H1 (cell line): ENCODE results near the gene PEX5L. TPM values are rescaled to one million over a fixed set of nuclear protein-coding genes. Genes with fewer than 3 reads are reported as not detected.

ENCODE experiments used
- CTCF ChIA-PET: fragments of 300-600 bp; sonication (Branson Sonifier 250); formaldehyde crosslinking; loops from one replicate; lab custom pipeline; 2021; ENCODE audit not compliant: partially characterized antibody; lab: Charles Lee
- POLR2A ChIA-PET: fragments of 300-600 bp; sonication (Branson Sonifier 250); formaldehyde crosslinking; loops from one replicate; lab custom pipeline; 2021; ENCODE audit warnings: inconsistent platforms; ENCODE audit not compliant: partially characterized antibody; lab: Charles Lee
- DNase-seq, 2 experiments: peaks; one replicate each; pipeline versions ENCODE4 v3.0.0 to v3.0.0-alpha.2; 2010 to 2022; ENCODE audit warnings: low spot score in 2 of 2, low read depth in 1 of 2, mixed read lengths in 1 of 2
- FAIRE-seq: peaks from 2 replicates; lab custom pipeline; 2011; peaks lifted over from hg19 to GRCh38; lab: Jason Lieb, UNC
- H2AFZ ChIP-seq: 2 replicates; pipeline ENCODE4 v1.8.1; 2012; ENCODE audit warnings: low read length, inconsistent platforms
- H2AK5ac ChIP-seq: 2 replicates; pipeline ENCODE4 v1.6.1; 2013; ENCODE audit warnings: low read depth, low read length
- H2BK120ac ChIP-seq: replicated peaks from 2 replicates; pipeline ENCODE3; 2013; ENCODE audit warnings: low read depth, low read length, inconsistent platforms
- H2BK12ac ChIP-seq: 2 replicates; pipeline ENCODE4 v1.6.1; 2013; ENCODE audit warnings: low read depth, low read length
- H2BK15ac ChIP-seq: 2 replicates; pipeline ENCODE4 v1.6.1; 2013; ENCODE audit warnings: low read length
- H2BK20ac ChIP-seq: 2 replicates; pipeline ENCODE4 v1.6.1; 2013; ENCODE audit warnings: low read length
- H2BK5ac ChIP-seq: 2 replicates; pipeline ENCODE4 v1.6.1; 2013; ENCODE audit warnings: low read depth, low read length
- H3K14ac ChIP-seq: 2 replicates; pipeline ENCODE4 v1.6.1; 2013; ENCODE audit warnings: inconsistent platforms; ENCODE audit not compliant: insufficient read length
- H3K18ac ChIP-seq: 2 replicates; pipeline ENCODE4 v1.6.1; 2013; ENCODE audit warnings: low read length; ENCODE audit errors: extremely low read depth
- H3K23ac ChIP-seq: 2 replicates; pipeline ENCODE4 v1.6.1; 2013; ENCODE audit warnings: inconsistent platforms; ENCODE audit not compliant: insufficient read length
- H3K23me2 ChIP-seq: 2 replicates; pipeline ENCODE4 v1.6.1; 2013; ENCODE audit warnings: low read depth, low read length
- H3K27ac ChIP-seq: 2 replicates; pipeline ENCODE4 v1.6.1; 2011; ENCODE audit warnings: low read depth, low read length, inconsistent platforms
- H3K27me3 ChIP-seq, 4 experiments: replicated peaks in 1 of 4; 1 replicate in 1 of 4; 2 replicates in 3 of 4; pipeline versions ENCODE4 v1.6.1 to v1.8.1; 2011 to 2013; ENCODE audit warnings: low read length in 3 of 4, mild to moderate bottlenecking in 3 of 4, inconsistent platforms in 2 of 4, mixed read lengths in 2 of 4, moderate library complexity in 1 of 4; ENCODE audit not compliant: control insufficient read depth in 3 of 4, insufficient read depth in 3 of 4; ENCODE audit errors: extremely low read depth in 1 of 4
- H3K36me3 ChIP-seq, 4 experiments: 2 replicates each; pipeline versions ENCODE4 v1.6.1 to v1.8.1; 2011 to 2013; ENCODE audit warnings: mild to moderate bottlenecking in 4 of 4, low read length in 3 of 4, moderate library complexity in 2 of 4, control low read depth in 1 of 4, inconsistent platforms in 1 of 4; ENCODE audit not compliant: insufficient read depth in 4 of 4, control insufficient read depth in 2 of 4
- H3K4ac ChIP-seq: replicated peaks from 2 replicates; pipeline ENCODE3; 2013; ENCODE audit warnings: low read length, low read depth, mixed read lengths, inconsistent platforms; ENCODE audit not compliant: insufficient read length
- H3K4me1 ChIP-seq, 4 experiments: replicated peaks in 1 of 4; 1 replicate in 1 of 4; 2 replicates in 3 of 4; pipeline versions ENCODE4 v1.6.1 to v1.8.1; 2011 to 2013; ENCODE audit warnings: low read length in 3 of 4, inconsistent platforms in 2 of 4, mixed read lengths in 1 of 4; ENCODE audit not compliant: insufficient read depth in 4 of 4, control insufficient read depth in 3 of 4
- H3K4me2 ChIP-seq, 2 experiments: 2 replicates each; pipeline versions ENCODE4 v1.6.1 to v1.8.1; 2011 to 2013; ENCODE audit warnings: low read depth in 2 of 2, low read length in 2 of 2, control low read depth in 1 of 2, inconsistent platforms in 1 of 2, mild to moderate bottlenecking in 1 of 2; ENCODE audit not compliant: insufficient read depth in 1 of 2
- H3K4me3 ChIP-seq, 4 experiments: fragments of 200-600, 300-600 bp in 1 of 4; sonication (generic), shearing (Covaris generic), sonication (Bioruptor Twin) in 1 of 4; 2 replicates each; pipeline versions ENCODE4 v1.5.1 to v1.8.1; 2011 to 2016; ENCODE audit warnings: low read length in 4 of 4, low read depth in 3 of 4, control low read depth in 2 of 4, inconsistent platforms in 2 of 4, mild to moderate bottlenecking in 2 of 4, mixed read lengths in 1 of 4, moderate library complexity in 1 of 4; ENCODE audit not compliant: insufficient read depth in 2 of 4; ENCODE audit errors: extremely low read depth in 1 of 4
- H3K56ac ChIP-seq: replicated peaks from 2 replicates; pipeline ENCODE3; 2013; ENCODE audit warnings: low read depth, mild to moderate bottlenecking, mixed read lengths, low read length, inconsistent platforms; ENCODE audit not compliant: insufficient read length
- H3K79me1 ChIP-seq: 2 replicates; pipeline ENCODE4 v1.6.1; 2013; ENCODE audit warnings: low read depth, low read length, control low read depth
- H3K79me2 ChIP-seq, 2 experiments: 2 replicates each; pipeline versions ENCODE4 v1.6.1 to v1.8.1; 2012 to 2013; ENCODE audit warnings: low read length in 2 of 2, mild to moderate bottlenecking in 2 of 2, inconsistent platforms in 1 of 2; ENCODE audit not compliant: insufficient read depth in 2 of 2, control insufficient read depth in 1 of 2
- H3K9ac ChIP-seq, 4 experiments: replicated peaks in 1 of 4; 1 replicate in 1 of 4; 2 replicates in 3 of 4; pipeline versions ENCODE4 v1.6.1 to v1.8.1; 2011 to 2013; ENCODE audit warnings: low read depth in 3 of 4, low read length in 3 of 4, control low read depth in 2 of 4, mild to moderate bottlenecking in 2 of 4, moderate library complexity in 2 of 4, inconsistent platforms in 1 of 4; ENCODE audit errors: extremely low read depth in 1 of 4
- H3K9me3 ChIP-seq, 2 experiments: 2 replicates each; pipeline versions ENCODE4 v1.6.1 to v1.8.1; 2012 to 2013; ENCODE audit warnings: mild to moderate bottlenecking in 2 of 2, moderate library complexity in 2 of 2, control low read depth in 1 of 2, inconsistent platforms in 1 of 2, low read depth in 1 of 2, low read length in 1 of 2, mixed read lengths in 1 of 2; ENCODE audit not compliant: insufficient read depth in 2 of 2
- H4K20me1 ChIP-seq, 2 experiments: replicated peaks in 1 of 2; 2 replicates each; pipeline versions ENCODE3 to v1.8.1; 2011 to 2013; ENCODE audit warnings: inconsistent platforms in 2 of 2, low read length in 2 of 2, mild to moderate bottlenecking in 1 of 2; ENCODE audit not compliant: insufficient read depth in 2 of 2, control insufficient read depth in 1 of 2
- H4K5ac ChIP-seq: 2 replicates; pipeline ENCODE4 v1.6.1; 2013; ENCODE audit warnings: low read length, low read depth, mixed read lengths, inconsistent platforms; ENCODE audit not compliant: insufficient read length
- H4K8ac ChIP-seq: 2 replicates; pipeline ENCODE4 v1.8.0; 2013; ENCODE audit warnings: mild to moderate bottlenecking, moderate library complexity, low read length, inconsistent platforms; ENCODE audit not compliant: insufficient read depth; ENCODE audit errors: extremely low read depth
- H4K91ac ChIP-seq: replicated peaks from 2 replicates; pipeline ENCODE3; 2013; ENCODE audit warnings: low read length, mixed read lengths, inconsistent platforms; ENCODE audit not compliant: insufficient read length
- POLR2AphosphoS5 ChIP-seq: IDR thresholded peaks from 2 replicates; pipeline ENCODE4 v1.6.1; 2011; ENCODE audit warnings: low read depth, low read length
- POU5F1 ChIP-seq: IDR thresholded peaks from 2 replicates; pipeline ENCODE4 v1.6.1; 2011; ENCODE audit warnings: low read depth, mild to moderate bottlenecking, low read length, moderate library complexity
- SIN3A ChIP-seq, 2 experiments: IDR thresholded peaks in 1 of 2; conservative IDR thresholded peaks in 1 of 2; 2 replicates each; pipeline ENCODE4 v1.6.1; 2011 to 2012; ENCODE audit warnings: low read length in 2 of 2, improper control_type of control experiment in 1 of 2, low read depth in 1 of 2, mild to moderate bottlenecking in 1 of 2
- SP1 ChIP-seq: IDR thresholded peaks from 2 replicates; pipeline ENCODE4 v1.6.1; 2011; ENCODE audit warnings: low read depth, low read length
- SP2 ChIP-seq: IDR thresholded peaks from 2 replicates; pipeline ENCODE4 v1.6.1; 2012; ENCODE audit warnings: mild to moderate bottlenecking, low read length, inconsistent platforms
- WGBS, 2 experiments: shearing (Covaris generic) in 1 of 2; methylation state at CpG; one replicate each; pipeline versions ENCODE4 v1.1.6 to v1.1.7; 2013 to 2015; ENCODE audit warnings: low lambda C conversion rate in 2 of 2, mixed read lengths in 2 of 2, inconsistent platforms in 1 of 2, low coverage in 1 of 2, missing lambda C conversion rate in 1 of 2; ENCODE audit not compliant: insufficient replicate concordance in 2 of 2, insufficient coverage in 1 of 2, insufficient read length in 1 of 2; ENCODE audit errors: extremely low coverage in 1 of 2, missing lambda C conversion rate in 1 of 2; 5-methylcytosine and 5-hydroxymethylcytosine counted together
- polyA plus RNA-seq, 7 experiments: library from polyadenylated mRNA; depleted of rRNA in 3 of 7; stranded (reverse) in 5 of 7; unstranded in 2 of 7; fragments of >200 nt in 5 of 7; fragments of 200-250 nt in 2 of 7; gene quantifications; 1 replicate in 5 of 7; 2 replicates in 1 of 7; 4 replicates in 1 of 7; pipeline versions ENCODE4 v1.2.1 to v1.2.3, GENCODE V29; 2011 to 2013; ENCODE audit warnings: missing spikeins in 2 of 7, mixed read lengths in 2 of 7
- total RNA-seq: library from RNA; stranded (reverse); fragmentation: NEBNext Ultra II Directional; extraction: Animal tissue kit (Norgen Biotek cat#: 25700); gene quantifications from 2 replicates; pipeline ENCODE4 v1.2.1, GENCODE V29; 2021

Gene PEX5L
- total and polyA plus RNA-seq, 2 of the 8 experiments (the other 6 are each of a cell fraction or from before 2014, with no cell fraction given), result 0.80 to 4.2 TPM

DNA sequence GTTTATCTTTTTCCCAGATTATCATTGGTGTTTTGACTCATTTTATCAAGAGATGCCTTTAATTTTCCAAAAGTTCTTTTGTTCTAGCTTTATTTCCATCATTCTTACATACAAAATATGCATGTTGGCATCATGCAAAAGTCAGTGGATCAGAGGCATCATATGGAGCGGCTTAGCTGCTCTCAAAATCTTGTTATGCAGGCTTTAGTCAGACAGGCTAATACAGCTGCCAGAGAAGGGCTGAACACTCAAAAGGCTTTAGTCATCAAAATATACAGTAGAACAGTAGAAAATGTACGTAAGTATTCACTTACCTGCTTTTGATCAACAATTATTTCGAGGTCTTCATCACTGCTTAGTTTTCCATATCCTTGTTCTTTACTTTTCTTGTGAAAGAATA is 65.5 kb downstream of the PEX5L start:
- Histone ChIP-seq H3K27me3 (no peaks in the 10 kb centered on the region), H3K4me3 (no peak overlapping the region), H3K27ac (no peak overlapping the region), H3K23me2 (no peaks in the 10 kb centered on the region), H4K8ac (no peak overlapping the region), H3K18ac (no peak overlapping the region), H3K14ac (no peak overlapping the region), H3K23ac (no peak overlapping the region), H2BK12ac (no peak overlapping the region), H3K9ac (no peak overlapping the region), H4K20me1 (no peaks in the 10 kb centered on the region), H3K4me2 (no peak overlapping the region), H2BK120ac (no peak overlapping the region), H2AFZ (no peak overlapping the region), H4K5ac (no peak overlapping the region), H4K91ac (no peak overlapping the region), H2BK15ac (no peak overlapping the region), H3K79me1 (no peaks in the 10 kb centered on the region), H3K9me3 (no peaks in the 10 kb centered on the region), H2BK20ac (no peak overlapping the region), H3K56ac (no peak overlapping the region), H2BK5ac (no peak overlapping the region), H2AK5ac (no peak overlapping the region), H3K79me2 (no peaks in the 10 kb centered on the region), H3K4me1 (peaks cover 2 to 6% (median 3%) of the 10 kb centered on the region in 4 experiments; a peak in 3 of 7 replicates), H3K36me3 (no peaks in the 10 kb centered on the region), H3K4ac (no peak overlapping the region)
- POLR2A ChIA-PET, result no interaction called here
- no peak for FAIRE-seq
- TF ChIP-seq POLR2AphosphoS5 (no peak), POU5F1 (no peak), SP1 (no peak), SIN3A (conservative IDR thresholded peaks at IDR 0.05 in 1 of 2, IDR thresholded peaks at IDR 0.05 in 1 of 2; ENCODE audit: low read depth in 1 of 2, low read length in 2 of 2) (no peak), SP2 (no peak)
- 86% methylated on average over 3 of the region's 3 CpGs; no CpG with 5 or more reads in 1 of the 2 experiments for WGBS, 2 experiments
- CTCF ChIA-PET, result no interaction called here
- DNase-seq, result no peak
